ENCODE measurements around the gene PACRG. TPM values are rescaled to one million over a fixed set of nuclear protein-coding genes. Genes with fewer than 3 reads are reported as not detected.

The PACRG gene
- total RNA-seq, 1 experiment from 2014 or later, result not detected

DNA sequence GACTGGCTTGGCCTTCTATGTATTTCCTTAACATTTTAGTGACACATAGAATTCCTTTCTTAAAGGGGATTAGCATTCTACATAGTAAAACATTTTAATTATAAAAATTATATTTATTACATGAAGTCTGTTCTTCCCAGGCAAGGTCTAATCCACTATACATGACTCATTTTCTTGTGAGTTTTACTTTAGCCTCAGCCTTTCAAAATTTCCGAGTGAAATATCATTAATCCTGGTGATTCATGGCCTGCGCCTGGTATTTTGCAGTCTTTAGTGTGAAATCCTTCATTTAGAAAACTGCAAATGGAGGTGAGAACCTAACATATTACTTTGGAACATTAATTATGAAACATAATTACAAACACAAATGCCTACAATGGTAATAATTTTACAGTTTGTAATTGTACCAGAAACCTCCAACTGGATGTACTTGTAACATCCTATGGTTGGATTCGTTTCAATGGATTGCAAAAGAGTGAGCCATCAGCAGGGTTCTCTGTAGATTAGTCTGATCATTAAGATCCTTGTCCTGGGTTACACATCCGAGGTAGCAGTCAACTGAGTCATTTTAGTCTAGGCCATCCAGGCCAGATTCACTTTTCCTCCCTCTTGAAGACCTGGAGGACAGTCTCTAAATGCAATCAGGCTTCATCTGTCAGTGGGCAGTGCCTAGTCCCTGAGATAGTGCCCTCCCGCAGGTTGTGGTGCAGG, 272.0 kb downstream of the PACRG start:
- peak; percentile 68 for DNase-seq (ENCODE audit: low read depth)

DNA sequence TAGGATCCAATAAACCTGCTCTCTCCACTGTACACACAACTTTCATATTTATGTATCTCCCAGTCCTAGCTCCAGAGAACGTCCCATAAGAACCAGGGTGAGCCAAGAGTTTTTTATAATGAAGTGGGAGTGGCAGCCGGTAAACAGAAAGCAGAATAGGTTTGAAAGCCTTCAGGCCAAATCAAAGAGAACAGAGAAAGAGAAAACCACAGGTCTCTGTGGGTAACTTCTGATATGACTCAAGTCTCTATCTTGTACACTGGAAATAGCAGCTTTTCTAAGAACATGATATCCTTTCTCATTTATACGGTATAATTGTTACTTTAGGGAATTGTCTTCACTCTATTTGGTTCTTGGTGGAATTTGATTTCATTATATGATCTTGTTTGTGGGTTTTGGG, 273.6 kb downstream of the PACRG start:
- DNase-seq (ENCODE audit: low read depth), result peak; percentile 36

DNA sequence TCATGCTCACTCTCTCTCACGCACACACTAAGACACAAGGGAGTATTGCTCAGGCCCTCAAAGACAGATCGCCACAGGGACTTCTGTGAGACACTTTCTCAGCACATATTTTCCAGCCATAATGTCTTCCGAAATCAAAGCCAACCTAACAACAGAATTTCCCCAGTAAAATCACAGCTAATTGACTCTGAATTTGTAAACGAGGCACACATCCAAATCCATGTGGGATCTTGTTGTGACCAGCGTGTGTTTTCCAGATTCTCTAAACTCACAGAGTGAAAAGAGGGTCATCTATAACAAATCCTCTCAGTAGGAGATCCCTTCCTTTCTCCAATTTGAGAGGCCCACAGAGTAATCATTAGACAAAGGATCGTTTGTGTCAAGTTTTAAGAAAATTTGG, 280.4 kb downstream of the PACRG start:
- DNase-seq (ENCODE audit: low read depth), result no peak

DNA sequence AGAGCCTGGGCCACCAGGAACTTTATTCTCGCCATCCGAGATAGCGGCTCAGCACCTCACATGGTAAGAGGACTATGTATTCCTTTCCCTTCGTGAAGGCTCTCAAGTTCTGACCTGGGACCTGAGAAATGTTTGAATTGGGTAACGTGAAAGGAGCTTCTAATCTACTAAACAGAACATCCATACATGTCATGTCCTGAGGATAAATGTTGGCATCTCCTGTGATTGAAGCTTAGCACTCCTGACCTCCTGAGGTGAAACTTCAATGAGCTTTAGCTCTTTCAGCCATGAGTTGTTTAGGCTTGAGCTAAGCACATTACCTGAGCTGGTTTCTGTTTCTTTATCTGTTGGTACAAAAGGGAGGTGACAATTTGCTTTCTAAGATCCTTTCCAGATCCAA, 280.9 kb downstream of the PACRG start:
- no peak for DNase-seq (ENCODE audit: low read depth)

DNA sequence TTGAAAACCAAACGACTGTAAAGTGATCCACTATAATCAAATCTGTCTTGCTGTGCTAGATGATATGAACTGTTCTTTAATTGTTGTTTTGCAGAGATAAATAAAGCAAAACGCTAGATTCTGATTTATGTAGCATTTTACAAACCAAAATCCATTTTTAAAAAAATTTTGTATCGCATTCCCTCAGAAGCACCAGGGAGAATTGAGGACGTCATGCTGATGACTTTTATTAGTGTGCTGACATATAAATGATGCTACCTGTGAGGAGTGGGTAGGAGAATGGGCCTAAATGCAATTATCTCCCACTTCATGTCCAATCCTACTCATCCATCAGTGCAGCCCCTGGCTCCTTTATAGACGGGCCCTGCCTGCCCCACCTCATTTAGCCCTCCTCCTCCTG, 282.4 kb downstream of the PACRG start:
- no peak for DNase-seq (ENCODE audit: low read depth)

DNA sequence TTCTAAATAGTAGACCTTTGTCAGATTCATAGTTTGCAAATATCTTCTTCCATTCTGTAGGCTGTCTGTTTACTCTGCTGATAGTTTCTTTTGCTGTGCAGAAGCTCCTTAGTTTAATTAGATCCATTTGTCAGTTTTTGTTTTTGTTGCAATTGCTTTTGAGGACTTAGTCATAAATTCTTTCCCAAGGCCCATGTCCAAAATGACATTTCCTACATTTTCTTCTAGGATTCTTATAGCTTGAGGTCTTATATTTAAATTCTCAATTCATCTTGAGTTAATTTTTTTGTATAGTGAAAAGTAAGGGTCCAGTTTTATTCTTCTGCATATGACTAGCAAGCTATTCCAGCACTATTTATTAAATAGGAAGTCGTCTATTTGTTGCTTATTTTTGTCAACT, 287.0 kb downstream of the PACRG start:
- DNase-seq (ENCODE audit: low read depth), result no peak

DNA sequence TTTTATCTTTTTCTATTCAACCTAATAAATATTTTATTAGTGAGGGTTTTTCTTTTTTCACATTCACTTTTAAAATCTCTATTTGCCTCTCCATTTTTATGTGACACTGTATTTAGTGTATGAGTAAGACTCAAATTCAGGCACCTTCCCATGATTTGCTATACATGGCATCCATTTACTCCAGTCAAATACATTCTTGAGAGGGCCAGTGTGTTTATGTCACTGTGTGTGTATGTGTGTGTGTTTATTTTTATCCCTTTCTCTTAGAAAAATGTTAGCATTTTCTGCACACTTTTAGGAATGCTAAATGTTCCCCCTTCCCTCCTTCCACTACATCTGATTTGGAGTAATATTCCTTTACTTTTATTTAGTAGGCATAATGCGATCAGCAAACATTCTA, 290.0 kb downstream of the PACRG start:
- no peak for DNase-seq (ENCODE audit: low read depth)

DNA sequence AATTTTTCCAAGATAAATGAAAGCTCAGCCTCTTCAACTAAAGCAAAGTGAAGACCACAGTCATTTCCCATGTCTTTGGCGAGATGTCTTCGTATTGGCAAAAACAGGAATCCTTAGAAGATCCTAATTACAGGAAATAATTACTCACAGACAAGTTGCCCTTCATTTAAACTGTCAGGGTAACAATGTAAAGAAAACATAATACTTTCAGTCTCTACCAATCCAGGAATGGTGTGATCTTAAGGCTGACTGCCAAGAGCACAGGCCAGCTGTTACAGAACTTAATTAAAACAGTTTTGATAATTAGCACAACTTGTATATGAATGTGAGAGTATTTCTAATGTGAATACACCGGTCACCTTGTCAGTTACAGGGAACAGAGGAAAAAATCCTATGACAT, 292.2 kb downstream of the PACRG start:
- DNase-seq (ENCODE audit: low read depth), result no peak

DNA sequence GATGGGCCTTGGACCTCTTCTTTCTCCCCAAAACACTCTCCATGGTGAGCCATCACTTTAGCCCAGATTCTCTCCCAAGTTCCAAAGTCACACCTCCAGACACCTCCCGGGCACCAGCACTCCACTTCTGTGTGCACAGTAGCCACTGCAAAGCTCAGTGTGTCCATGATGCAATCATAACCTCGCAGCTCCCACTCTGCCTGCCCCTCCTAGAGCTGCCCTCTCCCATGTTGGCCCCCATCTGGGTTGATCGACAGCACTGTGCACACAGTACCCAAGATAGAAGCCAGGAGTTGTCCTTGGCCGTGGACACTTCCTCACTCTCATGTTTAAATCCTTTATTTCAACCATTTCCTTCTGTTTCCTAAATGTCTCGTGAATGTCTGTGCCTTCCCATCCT, 293.3 kb downstream of the PACRG start:
- DNase-seq (ENCODE audit: low read depth), result no peak

DNA sequence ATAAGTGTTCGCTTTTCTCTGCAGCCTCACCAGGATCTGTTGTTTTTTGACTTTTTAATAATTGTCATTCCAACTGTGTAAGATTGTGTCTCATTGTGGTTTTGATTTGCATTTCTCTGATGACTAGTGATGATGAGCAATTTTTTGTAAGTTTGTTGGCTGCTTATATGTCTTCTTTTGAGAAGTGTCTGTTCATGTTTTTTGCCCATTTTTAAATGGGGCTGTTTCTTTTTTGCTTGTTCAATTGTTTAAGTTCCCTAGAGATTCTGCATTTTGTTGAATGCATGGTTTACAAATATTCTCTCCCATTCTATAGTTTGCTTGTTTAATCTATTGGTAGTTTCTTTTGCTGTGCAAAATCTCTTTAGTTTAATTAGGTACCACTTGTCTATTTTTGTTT, 295.9 kb downstream of the PACRG start:
- no peak for DNase-seq (ENCODE audit: low read depth)

DNA sequence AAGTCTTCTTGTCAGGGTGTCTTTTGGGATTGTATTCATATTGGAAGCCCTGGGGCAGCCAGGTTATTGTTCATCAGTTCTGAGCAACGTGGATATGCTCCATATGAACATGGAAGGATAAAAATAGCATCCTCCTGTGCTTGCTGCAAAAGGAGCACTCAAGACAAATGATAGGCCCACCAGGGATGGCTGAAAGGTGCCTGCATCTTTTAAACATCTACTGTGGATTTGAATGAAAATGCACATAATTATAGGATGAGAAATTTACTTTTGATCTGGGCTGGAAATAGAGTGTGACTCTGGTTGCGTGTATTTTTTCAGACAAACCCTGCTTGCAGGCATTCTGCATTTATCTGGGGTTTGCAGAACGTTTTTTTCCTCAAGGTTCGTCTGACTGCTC, 299.1 kb downstream of the PACRG start:
- DNase-seq (ENCODE audit: low read depth), result no peak

DNA sequence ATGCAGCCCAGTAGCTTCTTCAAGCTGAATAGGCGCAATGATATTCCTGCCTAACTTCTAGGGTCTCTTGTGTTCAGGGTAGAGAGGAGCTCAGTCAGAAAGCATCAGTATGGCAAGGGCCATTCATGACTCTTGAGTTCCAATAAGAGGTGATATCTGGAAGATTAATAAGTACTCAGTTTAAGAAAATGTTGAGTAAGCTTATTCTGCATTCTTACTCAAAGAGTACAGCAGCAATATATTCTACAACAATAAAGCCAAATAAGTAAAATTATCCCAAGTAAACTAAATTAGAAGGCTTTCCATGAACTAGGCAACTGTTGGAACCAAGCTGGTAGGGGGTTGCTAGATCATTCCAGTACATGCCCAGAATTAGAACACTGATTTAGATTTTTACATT, 303.2 kb downstream of the PACRG start:
- DNase-seq (ENCODE audit: low read depth), result no peak

DNA sequence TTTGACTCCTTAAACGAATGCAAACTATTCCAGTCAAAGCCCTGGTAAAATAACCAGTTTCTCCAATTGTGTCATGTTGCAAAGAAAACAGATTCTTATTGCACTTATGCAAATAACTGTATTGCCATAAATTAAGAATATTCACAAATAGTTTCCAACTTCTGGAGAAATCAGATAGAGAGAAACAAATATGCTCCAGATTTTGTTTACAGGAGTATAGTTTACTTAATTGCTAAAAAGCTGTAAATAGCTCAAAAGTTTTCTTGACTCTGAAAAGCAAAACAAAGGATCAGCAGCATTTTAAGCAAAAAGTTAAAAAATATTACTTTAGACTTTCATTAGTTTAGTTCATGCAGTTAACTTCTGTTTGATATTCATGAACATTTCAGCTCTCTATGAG, 304.2 kb downstream of the PACRG start:
- no peak for DNase-seq (ENCODE audit: low read depth)

DNA sequence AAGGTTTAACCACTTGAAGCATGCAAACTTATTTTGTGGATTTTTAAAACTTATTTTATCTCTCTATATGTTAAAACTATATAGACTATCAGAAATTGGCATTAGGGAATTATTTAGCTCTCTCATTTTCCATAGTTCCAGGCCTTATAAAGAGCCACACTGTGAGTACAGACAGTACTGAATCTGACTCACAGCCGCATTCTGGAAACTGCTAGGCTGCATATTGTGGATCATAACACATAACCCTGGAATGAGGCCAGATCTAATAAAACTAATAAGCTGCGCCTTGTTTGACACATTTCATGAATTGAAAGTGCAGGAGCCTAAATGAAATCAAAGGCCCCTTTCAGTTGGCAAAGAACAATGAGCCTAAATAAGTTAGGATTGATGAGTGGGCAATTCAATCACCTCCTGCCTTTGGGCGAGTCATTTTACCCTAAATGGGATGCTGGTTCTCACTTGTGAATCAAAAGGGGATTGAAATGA, 308.4 kb downstream of the PACRG start:
- peak; percentile 12 for DNase-seq (ENCODE audit: low read depth)

DNA sequence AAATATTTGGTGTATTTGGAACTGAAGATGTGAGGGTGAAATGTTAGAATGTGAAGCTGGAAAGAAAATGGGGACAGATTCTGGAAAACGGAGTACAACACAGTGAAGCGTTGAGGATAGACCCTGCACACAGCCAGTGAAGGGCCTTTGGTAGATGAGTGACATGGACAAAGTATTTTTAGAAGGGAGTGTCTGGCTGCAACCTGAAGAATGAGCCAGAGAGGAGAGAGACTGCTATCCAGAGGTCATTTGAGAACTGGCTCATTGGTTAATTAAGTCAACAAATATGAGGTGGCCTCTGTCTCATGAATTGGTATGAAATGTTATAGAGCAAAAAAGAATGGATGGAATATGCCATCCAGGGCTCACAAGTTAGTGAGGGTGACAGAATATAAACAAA, 310.5 kb downstream of the PACRG start:
- DNase-seq (ENCODE audit: low read depth), result no peak

DNA sequence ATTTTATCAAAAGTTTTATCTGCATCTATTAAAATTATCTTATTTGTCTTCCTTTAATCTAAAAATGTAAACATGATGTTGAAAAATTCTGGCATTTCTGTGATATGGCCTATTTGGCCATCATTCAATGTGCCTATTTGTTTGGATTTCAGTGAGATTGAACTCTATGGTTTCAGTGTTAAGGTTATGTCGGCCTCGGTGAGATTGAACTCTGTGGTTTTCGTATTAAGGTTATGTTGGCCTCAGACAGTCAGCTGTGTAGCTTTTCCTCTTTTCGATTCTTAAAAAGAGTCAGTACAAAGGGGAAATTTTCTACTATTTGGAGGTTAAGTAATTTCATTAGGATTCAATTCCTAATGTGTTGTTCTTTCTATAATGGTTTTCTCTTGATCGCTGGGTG, 320.6 kb downstream of the PACRG start:
- no peak for DNase-seq (ENCODE audit: low read depth)

DNA sequence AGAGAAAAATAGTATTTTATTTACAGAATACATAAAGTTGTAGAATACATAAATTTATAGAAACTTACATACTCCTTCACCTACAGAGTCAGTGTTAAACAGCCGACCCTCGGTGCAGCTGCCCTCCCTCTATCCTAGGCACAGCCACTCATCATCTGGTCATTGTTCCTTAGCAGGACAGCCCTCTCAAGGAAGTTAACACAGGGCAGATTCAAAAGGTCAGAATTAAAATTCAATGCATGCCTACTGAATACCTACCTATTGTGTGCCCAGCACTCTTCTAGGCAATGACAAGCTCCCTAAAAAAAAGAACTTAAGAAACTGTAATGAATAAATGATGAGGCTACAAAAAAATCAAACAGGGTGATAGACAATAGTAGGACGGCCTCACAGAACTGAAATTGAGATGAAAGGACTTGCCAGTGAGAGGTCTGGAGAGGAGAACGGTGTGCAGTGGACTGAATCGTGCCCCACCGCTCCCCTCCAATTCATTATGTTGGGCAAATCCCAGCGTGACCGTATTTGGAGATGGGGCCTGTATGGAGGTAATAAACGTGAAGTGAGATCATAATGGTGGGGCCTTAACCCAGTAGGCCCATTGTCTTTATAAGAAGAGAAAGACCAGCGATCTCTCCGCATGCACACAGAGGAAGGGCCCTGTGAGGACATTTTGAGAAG, 326.0 kb downstream of the PACRG start:
- no peak for DNase-seq (ENCODE audit: low read depth)

DNA sequence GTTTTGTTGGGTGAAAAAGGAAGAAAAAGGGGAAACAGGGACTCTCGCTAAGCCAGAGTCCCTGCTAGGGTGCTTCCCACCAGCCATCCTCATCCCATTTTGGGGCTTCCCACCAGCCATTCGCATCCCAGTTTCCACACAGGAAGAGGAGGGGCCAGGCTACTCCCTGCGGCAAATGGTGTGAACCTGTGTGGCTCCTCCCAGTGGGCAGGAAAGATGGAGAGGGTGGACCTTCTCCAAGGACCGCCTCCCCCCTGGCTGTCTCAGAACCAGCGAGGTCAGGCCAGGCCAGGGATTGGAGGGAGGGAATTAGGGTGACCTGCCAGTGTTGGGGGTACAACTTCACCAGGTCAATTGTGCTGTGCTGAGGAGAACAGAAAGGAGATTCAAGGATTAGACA, 326.9 kb downstream of the PACRG start:
- DNase-seq (ENCODE audit: low read depth), result no peak

DNA sequence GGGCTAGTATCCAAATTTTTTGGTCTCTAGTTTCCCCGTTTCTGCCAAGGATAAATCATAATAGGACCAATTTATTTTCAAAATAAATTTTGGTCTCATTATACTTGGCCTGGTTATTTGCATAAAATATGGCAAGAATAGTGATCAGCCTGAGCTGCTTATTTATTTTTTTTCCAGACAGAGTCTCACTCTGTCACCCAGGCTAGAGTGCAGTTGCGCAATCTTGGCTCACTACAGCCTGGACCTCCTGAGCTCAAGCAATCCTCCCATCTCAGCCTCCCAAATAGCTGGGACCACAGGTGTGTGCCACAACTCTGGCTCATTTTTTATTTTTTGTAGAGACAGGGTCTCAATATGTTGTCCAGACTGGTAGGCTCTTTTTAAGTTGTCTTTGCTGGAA, 329.5 kb downstream of the PACRG start:
- DNase-seq (ENCODE audit: low read depth), result no peak

DNA sequence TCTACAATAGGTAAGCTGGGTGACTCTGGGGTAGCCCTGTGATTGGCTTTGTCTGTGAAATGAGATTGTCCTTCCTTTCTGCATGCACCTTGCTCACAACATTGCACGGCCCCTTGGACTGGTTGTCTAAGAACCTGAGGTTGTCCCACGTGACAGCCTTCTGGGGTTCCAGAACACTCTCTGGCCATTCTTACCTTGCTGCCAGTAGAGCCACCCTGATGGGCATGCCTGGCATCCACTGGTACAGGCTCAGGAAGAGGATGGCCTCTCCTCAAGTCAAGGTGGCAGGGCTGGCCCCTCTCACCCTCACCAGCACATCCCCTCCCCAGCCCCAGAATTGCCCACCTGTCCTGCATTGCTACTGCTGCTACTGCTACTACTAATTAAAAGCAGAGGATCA, 335.0 kb downstream of the PACRG start:
- no peak for DNase-seq (ENCODE audit: low read depth)

DNA sequence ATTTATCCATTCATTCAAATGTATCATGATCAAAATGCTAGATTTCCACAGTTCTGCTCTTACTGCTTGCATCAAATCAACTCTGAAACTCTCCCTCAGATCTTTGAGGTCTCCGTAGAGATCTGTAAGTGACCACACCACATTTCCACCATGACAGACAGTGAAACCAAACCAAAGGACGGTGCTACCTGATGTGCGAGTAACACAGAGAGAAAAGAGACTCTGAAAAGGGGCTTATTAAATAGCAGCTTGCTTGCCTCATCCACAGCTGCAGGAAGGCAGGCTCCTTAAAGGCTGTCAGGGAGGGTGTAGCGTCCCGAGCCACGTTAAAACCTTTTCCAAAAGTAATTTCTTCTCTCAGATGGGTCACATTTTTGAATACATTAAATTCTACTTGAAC, 335.8 kb downstream of the PACRG start:
- no peak for DNase-seq (ENCODE audit: low read depth)

DNA sequence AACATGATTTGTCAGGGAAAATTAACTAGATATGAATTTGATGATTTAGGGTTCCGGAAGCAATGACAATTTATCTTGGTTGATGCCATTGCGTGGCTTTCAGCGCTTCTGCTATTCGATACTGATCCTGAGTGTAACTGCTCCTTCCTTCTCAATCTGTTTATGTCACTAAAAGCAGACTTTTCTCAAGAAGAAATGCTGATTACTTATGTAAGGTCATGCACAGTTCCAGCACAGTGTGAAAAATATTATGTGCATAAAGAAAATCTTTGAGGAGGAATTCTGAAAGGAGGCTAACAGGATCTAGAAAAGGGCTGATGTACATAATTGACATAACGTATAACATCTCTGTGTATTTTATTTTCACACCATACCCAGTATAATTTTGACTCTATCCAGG, 336.6 kb downstream of the PACRG start:
- no peak for DNase-seq (ENCODE audit: low read depth)

DNA sequence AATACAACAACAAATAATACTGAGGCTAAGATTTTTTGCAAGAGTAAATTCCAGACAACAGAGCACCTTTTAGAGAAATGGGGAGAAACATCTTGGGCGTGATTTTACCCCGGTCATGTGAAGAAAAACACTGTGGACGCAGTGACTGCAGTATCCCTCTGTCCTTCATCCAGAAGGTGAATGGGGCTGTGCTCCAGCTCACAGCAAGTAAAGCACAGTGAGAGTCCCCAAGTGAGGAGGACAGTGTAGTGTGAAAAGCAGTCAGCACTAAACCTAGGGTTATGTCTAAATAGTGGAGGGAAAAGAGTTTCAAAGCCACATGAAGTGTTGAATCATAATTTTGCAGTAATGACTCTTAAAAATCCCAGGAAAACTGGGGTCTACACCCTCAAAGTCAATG, 338.4 kb downstream of the PACRG start:
- no peak for DNase-seq (ENCODE audit: low read depth)
